GM23338 (cell line): Measurements from ENCODE around the gene ADH1C. TPM values are rescaled to one million over a fixed set of nuclear protein-coding genes. Genes with fewer than 3 reads are reported as not detected.

Experiments
- ATAC-seq: fragments of 200-7000 bp; cut with Tn5 transposase; 3 replicates; pipeline ENCODE4 v1.9.1; 2020
- DNase-seq: peaks from one replicate; pipeline ENCODE4 v3.0.0-alpha.2; 2015; ENCODE audit warnings: low spot score
- H2AFZ ChIP-seq: fragments of 200-600 bp; sonication (generic); 2 replicates; pipeline ENCODE4 v1.8.0; 2016; ENCODE audit warnings: antibody characterized with exemption, mild to moderate bottlenecking, moderate library complexity
- H3F3A ChIP-seq: fragments of 200-600 bp; sonication (generic); replicated peaks from 2 replicates; pipeline ENCODE4 v1.8.0; 2017; ENCODE audit warnings: antibody characterized with exemption, mixed run types, low read depth
- H3K27ac ChIP-seq: fragments of 200-600 bp; sonication (generic); 2 replicates; pipeline ENCODE4 v1.6.1; 2016; ENCODE audit warnings: low read depth
- H3K27me3 ChIP-seq: fragments of 200-600 bp; sonication (generic); 2 replicates; pipeline ENCODE4 v1.8.0; 2016; ENCODE audit warnings: mild to moderate bottlenecking, mixed run types, moderate library complexity; ENCODE audit not compliant: insufficient read depth
- H3K36me3 ChIP-seq: fragments of 200-600 bp; sonication (generic); 2 replicates; pipeline ENCODE4 v1.8.0; 2016; ENCODE audit warnings: mild to moderate bottlenecking; ENCODE audit not compliant: insufficient read depth
- H3K4me1 ChIP-seq: fragments of 200-600 bp; sonication (generic); 2 replicates; pipeline ENCODE4 v1.8.0; 2016; ENCODE audit warnings: mild to moderate bottlenecking, moderate library complexity; ENCODE audit not compliant: insufficient read depth
- H3K4me2 ChIP-seq: fragments of 200-600 bp; sonication (generic); 2 replicates; pipeline ENCODE4 v1.7.1; 2017; ENCODE audit warnings: mixed run types
- H3K4me3 ChIP-seq: fragments of 200-600 bp; sonication (generic); 2 replicates; pipeline ENCODE4 v1.6.1; 2016; ENCODE audit warnings: mixed run types
- H3K79me2 ChIP-seq: fragments of 200-600 bp; sonication (generic); replicated peaks from 2 replicates; pipeline ENCODE4 v1.8.0; 2017; ENCODE audit warnings: mild to moderate bottlenecking; ENCODE audit not compliant: insufficient read depth
- H3K9me2 ChIP-seq: fragments of 200-600 bp; sonication (generic); 2 replicates; pipeline ENCODE4 v1.8.0; 2017; ENCODE audit not compliant: insufficient read depth
- H4K20me1 ChIP-seq: fragments of 200-600 bp; sonication (generic); replicated peaks from 2 replicates; pipeline ENCODE4 v1.8.0; 2017; ENCODE audit warnings: mild to moderate bottlenecking; ENCODE audit not compliant: insufficient read depth
- H3K27ac Mint-ChIP-seq: 2 replicates; pipeline ENCODE4 v1.8.0; 2020; ENCODE audit warnings: inconsistent platforms, mild to moderate bottlenecking, moderate library complexity, mixed read lengths
- H3K27me3 Mint-ChIP-seq: 3 replicates; pipeline ENCODE4 v1.8.0; 2022; ENCODE audit warnings: low read depth, mild to moderate bottlenecking, moderate library complexity, mixed read lengths, inconsistent platforms; ENCODE audit not compliant: insufficient read depth, poor library complexity
- H3K36me3 Mint-ChIP-seq: 3 replicates; pipeline ENCODE4 v1.8.0; 2021; ENCODE audit warnings: low read depth, mild to moderate bottlenecking, inconsistent platforms, moderate library complexity, mixed read lengths
- H3K4me1 Mint-ChIP-seq: 3 replicates; pipeline ENCODE4 v1.8.0; 2020; ENCODE audit warnings: mild to moderate bottlenecking, inconsistent platforms, mixed read lengths
- H3K4me3 Mint-ChIP-seq: 3 replicates; pipeline ENCODE4 v1.8.0; 2021; ENCODE audit warnings: moderate library complexity, mild to moderate bottlenecking, inconsistent platforms, mixed read lengths
- H3K9me3 Mint-ChIP-seq: 3 replicates; pipeline ENCODE4 v1.8.0; 2020; ENCODE audit warnings: moderate library complexity, mild to moderate bottlenecking, inconsistent platforms, mixed read lengths
- CREB1 ChIP-seq: fragments of 250-450 bp; sonication (Bioruptor Pico); IDR thresholded peaks from 2 replicates; pipeline ENCODE4 v1.5.0; 2020; ENCODE audit warnings: low read depth, mild to moderate bottlenecking, moderate library complexity
- CTCF ChIP-seq, 2 experiments: fragments of 200-600 bp in 1 of 2; sonication (generic) in 1 of 2; conservative IDR thresholded peaks; 2 replicates each; pipeline versions ENCODE4 v1.5.1 to v1.6.1; 2016 to 2017; ENCODE audit warnings: antibody characterized with exemption in 2 of 2, low read depth in 2 of 2, mild to moderate bottlenecking in 2 of 2, moderate library complexity in 1 of 2
- EZH2 ChIP-seq: fragments of 200-600 bp; sonication (generic); IDR thresholded peaks from one replicate; pipeline ENCODE4 v1.8.0; 2017; ENCODE audit warnings: antibody characterized with exemption, mild to moderate bottlenecking, low read depth; ENCODE audit not compliant: unreplicated experiment
- EZH2phosphoT487 ChIP-seq: fragments of 200-600 bp; sonication (generic); IDR thresholded peaks from one replicate; pipeline ENCODE4 v1.8.1; 2018; ENCODE audit warnings: antibody characterized with exemption; ENCODE audit not compliant: unreplicated experiment
- JUNB ChIP-seq: IDR thresholded peaks from one replicate; pipeline ENCODE4 v1.6.1; 2016; ENCODE audit warnings: antibody characterized with exemption; ENCODE audit not compliant: unreplicated experiment
- NANOG ChIP-seq: IDR thresholded peaks from 2 replicates; pipeline ENCODE4 v1.6.1; 2016; ENCODE audit warnings: antibody characterized with exemption, borderline replicate concordance
- POLR2AphosphoS5 ChIP-seq: IDR thresholded peaks from 2 replicates; pipeline ENCODE4 v1.6.1; 2016; ENCODE audit warnings: antibody characterized with exemption, low read depth
- STAT1 ChIP-seq: IDR thresholded peaks from one replicate; pipeline ENCODE4 v1.6.1; 2016; ENCODE audit warnings: antibody characterized with exemption; ENCODE audit not compliant: unreplicated experiment
- ZNF331 ChIP-seq: fragments of 250-450 bp; sonication (Bioruptor Pico); IDR thresholded peaks from 2 replicates; pipeline ENCODE4 v1.5.0; 2020; ENCODE audit warnings: low read depth, mild to moderate bottlenecking, moderate library complexity
- polyA plus RNA-seq: library from polyadenylated mRNA; unstranded; fragments of >200 nt; fragmentation: Nextera tagmentation; extraction: Ambion mirVana; gene quantifications from 2 replicates; pipeline ENCODE4 v1.2.1, GENCODE V29; 2016
- total RNA-seq: library from RNA; depleted of rRNA; stranded (reverse); fragments of >200 nt; shearing (Covaris generic); gene quantifications from 2 replicates; pipeline ENCODE4 v1.2.3, GENCODE V29; 2014
- TF ChIP-seq, protein P1 (sequence below): fragments of 250-450 bp; sonication (Bioruptor Pico); IDR thresholded peaks from 2 replicates; pipeline ENCODE4 v1.5.0; 2020; ENCODE audit warnings: mild to moderate bottlenecking, moderate library complexity

ADH1C gene
- total and polyA plus RNA-seq, 2 experiments from 2014 or later, result not detected

DNA sequence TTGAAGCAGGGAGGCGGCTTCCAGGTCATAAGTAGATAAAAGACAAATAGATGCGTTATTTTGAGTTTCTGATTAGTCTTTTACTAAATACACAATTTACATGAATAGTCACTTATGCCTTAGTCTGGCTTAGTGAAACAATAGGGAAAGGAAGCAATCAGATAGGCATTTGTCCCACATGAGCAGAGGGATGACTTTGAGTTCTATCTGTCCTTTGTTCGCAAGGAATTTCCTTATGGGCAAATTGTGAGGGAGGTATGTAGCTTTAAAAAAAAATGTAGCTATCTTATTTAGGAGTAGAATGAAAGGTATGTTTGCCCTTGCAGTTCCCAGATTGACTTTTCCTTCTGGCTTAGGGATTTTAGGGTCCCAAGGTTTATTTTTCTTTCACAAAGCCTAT, 26.3 kb upstream of the ADH1C start:
- peak; percentile 24 for DNase-seq
- no peak overlapping the region for H3K4me3 Mint-ChIP-seq
- no peaks in the 10 kb centered on the region for H3K4me1 ChIP-seq
- H3K9me2 ChIP-seq, result peaks cover 7% of the 10 kb centered on the region; the same call in 1 of the 2 replicates
- no peak overlapping the region for H3K27ac ChIP-seq
- no peaks in the 10 kb centered on the region for H4K20me1 ChIP-seq
- H3K4me3 ChIP-seq, result no peak overlapping the region
- no peak for ATAC-seq
- no peaks in the 10 kb centered on the region for H3K79me2 ChIP-seq
- no peaks in the 10 kb centered on the region for H3K36me3 ChIP-seq
- H2AFZ ChIP-seq, result no peak overlapping the region
- no peak overlapping the region for H3K4me2 ChIP-seq
- no peak overlapping the region for H3K27ac Mint-ChIP-seq
- no peaks in the 10 kb centered on the region for H3F3A ChIP-seq
- peaks cover 3% of the 10 kb centered on the region for H3K27me3 Mint-ChIP-seq
- no peaks in the 10 kb centered on the region for H3K27me3 ChIP-seq
- H3K4me1 Mint-ChIP-seq, result no peaks in the 10 kb centered on the region
- H3K36me3 Mint-ChIP-seq, result peaks cover 5% of the 10 kb centered on the region; the same call in 1 of the 3 replicates
- TF ChIP-seq, protein P1, sequence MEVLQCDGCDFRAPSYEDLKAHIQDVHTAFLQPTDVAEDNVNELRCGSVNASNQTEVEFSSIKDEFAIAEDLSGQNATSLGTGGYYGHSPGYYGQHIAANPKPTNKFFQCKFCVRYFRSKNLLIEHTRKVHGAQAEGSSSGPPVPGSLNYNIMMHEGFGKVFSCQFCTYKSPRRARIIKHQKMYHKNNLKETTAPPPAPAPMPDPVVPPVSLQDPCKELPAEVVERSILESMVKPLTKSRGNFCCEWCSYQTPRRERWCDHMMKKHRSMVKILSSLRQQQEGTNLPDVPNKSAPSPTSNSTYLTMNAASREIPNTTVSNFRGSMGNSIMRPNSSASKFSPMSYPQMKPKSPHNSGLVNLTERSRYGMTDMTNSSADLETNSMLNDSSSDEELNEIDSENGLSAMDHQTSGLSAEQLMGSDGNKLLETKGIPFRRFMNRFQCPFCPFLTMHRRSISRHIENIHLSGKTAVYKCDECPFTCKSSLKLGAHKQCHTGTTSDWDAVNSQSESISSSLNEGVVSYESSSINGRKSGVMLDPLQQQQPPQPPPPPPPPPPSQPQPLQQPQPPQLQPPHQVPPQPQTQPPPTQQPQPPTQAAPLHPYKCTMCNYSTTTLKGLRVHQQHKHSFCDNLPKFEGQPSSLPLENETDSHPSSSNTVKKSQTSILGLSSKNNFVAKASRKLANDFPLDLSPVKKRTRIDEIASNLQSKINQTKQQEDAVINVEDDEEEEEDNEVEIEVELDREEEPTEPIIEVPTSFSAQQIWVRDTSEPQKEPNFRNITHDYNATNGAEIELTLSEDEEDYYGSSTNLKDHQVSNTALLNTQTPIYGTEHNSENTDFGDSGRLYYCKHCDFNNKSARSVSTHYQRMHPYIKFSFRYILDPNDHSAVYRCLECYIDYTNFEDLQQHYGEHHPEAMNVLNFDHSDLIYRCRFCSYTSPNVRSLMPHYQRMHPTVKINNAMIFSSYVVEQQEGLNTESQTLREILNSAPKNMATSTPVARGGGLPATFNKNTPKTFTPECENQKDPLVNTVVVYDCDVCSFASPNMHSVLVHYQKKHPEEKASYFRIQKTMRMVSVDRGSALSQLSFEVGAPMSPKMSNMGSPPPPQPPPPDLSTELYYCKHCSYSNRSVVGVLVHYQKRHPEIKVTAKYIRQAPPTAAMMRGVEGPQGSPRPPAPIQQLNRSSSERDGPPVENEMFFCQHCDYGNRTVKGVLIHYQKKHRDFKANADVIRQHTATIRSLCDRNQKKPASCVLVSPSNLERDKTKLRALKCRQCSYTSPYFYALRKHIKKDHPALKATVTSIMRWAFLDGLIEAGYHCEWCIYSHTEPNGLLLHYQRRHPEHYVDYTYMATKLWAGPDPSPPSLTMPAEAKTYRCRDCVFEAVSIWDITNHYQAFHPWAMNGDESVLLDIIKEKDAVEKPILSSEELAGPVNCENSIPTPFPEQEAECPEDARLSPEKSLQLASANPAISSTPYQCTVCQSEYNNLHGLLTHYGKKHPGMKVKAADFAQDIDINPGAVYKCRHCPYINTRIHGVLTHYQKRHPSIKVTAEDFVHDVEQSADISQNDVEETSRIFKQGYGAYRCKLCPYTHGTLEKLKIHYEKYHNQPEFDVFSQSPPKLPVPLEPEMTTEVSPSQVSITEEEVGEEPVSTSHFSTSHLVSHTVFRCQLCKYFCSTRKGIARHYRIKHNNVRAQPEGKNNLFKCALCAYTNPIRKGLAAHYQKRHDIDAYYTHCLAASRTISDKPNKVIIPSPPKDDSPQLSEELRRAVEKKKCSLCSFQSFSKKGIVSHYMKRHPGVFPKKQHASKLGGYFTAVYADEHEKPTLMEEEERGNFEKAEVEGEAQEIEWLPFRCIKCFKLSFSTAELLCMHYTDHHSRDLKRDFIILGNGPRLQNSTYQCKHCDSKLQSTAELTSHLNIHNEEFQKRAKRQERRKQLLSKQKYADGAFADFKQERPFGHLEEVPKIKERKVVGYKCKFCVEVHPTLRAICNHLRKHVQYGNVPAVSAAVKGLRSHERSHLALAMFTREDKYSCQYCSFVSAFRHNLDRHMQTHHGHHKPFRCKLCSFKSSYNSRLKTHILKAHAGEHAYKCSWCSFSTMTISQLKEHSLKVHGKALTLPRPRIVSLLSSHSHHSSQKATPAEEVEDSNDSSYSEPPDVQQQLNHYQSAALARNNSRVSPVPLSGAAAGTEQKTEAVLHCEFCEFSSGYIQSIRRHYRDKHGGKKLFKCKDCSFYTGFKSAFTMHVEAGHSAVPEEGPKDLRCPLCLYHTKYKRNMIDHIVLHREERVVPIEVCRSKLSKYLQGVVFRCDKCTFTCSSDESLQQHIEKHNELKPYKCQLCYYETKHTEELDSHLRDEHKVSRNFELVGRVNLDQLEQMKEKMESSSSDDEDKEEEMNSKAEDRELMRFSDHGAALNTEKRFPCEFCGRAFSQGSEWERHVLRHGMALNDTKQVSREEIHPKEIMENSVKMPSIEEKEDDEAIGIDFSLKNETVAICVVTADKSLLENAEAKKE (CRISPR knock-in tag), result no peak
- TF ChIP-seq CREB1 (CRISPR knock-in tag) (no peak), EZH2phosphoT487 (no peak), CTCF (conservative IDR thresholded peaks at IDR 0.05; ENCODE audit: low read depth in 2 of 2) (no peak), POLR2AphosphoS5 (no peak), EZH2 (no peak), ZNF331 (CRISPR knock-in tag) (no peak), STAT1 (no peak), NANOG (no peak), JUNB (no peak)
- H3K9me3 Mint-ChIP-seq, result peaks cover 22% of the 10 kb centered on the region
